ENCODE results near the gene CALML3. TPM values are rescaled to one million over a fixed set of nuclear protein-coding genes. Genes with fewer than 3 reads are reported as not detected.

Gene CALML3
- total and polyA plus RNA-seq, 10 of the 15 experiments (the other 5 are each of a cell fraction or from before 2014, with no cell fraction given): not detected

- H3K36me3 ChIP-seq (ENCODE audit: control insufficient read depth in 2 of 2, insufficient read depth in 2 of 2, low read length in 1 of 2): no peaks in the 10 kb centered on the region
- SMC1A ChIA-PET (ENCODE audit: uncharacterized antibody, unreplicated experiment): no interaction called here
- H3K4me3 ChIP-seq: no peak overlapping the region
- POLR2A ChIA-PET: no interaction called here
- no peak overlapping the region for H3K4me2 ChIP-seq (ENCODE audit: control insufficient read depth, insufficient read depth)
- no peaks in the 10 kb centered on the region for H3K9me3 ChIP-seq (replicated peaks; ENCODE audit: control insufficient read depth, insufficient read depth, low read length)
- CTCF ChIA-PET: no interaction called here
- no peaks in the 10 kb centered on the region for H3K4me1 ChIP-seq (ENCODE audit: control insufficient read depth, insufficient read depth, low read length)
- RAD21 ChIA-PET (ENCODE audit: unreplicated experiment): no interaction called here
- no peak for TF ChIP-seq SIN3A (IDR thresholded peaks at IDR 0.05; ENCODE audit: low read depth, low read length)
- TF ChIP-seq ZNF24 (IDR thresholded peaks at IDR 0.05): no peak
- TF ChIP-seq FOS (IDR thresholded peaks at IDR 0.05; ENCODE audit: borderline replicate concordance, extremely low read depth, insufficient read length): no peak
- TF ChIP-seq, protein P1, sequence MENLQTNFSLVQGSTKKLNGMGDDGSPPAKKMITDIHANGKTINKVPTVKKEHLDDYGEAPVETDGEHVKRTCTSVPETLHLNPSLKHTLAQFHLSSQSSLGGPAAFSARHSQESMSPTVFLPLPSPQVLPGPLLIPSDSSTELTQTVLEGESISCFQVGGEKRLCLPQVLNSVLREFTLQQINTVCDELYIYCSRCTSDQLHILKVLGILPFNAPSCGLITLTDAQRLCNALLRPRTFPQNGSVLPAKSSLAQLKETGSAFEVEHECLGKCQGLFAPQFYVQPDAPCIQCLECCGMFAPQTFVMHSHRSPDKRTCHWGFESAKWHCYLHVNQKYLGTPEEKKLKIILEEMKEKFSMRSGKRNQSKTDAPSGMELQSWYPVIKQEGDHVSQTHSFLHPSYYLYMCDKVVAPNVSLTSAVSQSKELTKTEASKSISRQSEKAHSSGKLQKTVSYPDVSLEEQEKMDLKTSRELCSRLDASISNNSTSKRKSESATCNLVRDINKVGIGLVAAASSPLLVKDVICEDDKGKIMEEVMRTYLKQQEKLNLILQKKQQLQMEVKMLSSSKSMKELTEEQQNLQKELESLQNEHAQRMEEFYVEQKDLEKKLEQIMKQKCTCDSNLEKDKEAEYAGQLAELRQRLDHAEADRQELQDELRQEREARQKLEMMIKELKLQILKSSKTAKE (IDR thresholded peaks at IDR 0.05; ENCODE audit: low read depth, poor library complexity, severe bottlenecking): no peak
- no peak for TF ChIP-seq RELA (IDR thresholded peaks at IDR 0.05; ENCODE audit: borderline replicate concordance, partially characterized antibody)
- TF ChIP-seq STAT1 (conservative IDR thresholded peaks at IDR 0.05): no peak
- TF ChIP-seq, protein P2, sequence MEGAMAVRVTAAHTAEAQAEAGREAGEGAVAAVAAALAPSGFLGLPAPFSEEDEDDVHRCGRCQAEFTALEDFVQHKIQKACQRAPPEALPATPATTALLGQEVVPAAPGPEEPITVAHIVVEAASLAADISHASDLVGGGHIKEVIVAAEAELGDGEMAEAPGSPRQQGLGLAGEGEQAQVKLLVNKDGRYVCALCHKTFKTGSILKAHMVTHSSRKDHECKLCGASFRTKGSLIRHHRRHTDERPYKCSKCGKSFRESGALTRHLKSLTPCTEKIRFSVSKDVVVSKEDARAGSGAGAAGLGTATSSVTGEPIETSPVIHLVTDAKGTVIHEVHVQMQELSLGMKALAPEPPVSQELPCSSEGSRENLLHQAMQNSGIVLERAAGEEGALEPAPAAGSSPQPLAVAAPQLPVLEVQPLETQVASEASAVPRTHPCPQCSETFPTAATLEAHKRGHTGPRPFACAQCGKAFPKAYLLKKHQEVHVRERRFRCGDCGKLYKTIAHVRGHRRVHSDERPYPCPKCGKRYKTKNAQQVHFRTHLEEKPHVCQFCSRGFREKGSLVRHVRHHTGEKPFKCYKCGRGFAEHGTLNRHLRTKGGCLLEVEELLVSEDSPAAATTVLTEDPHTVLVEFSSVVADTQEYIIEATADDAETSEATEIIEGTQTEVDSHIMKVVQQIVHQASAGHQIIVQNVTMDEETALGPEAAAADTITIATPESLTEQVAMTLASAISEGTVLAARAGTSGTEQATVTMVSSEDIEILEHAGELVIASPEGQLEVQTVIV (IDR thresholded peaks at IDR 0.05; ENCODE audit: borderline replicate concordance, partially characterized antibody): no peak
- no peak for TF ChIP-seq RAD21 (IDR thresholded peaks at IDR 0.05; ENCODE audit: insufficient read depth, low read depth, low read length)
- no peak for TF ChIP-seq TAF1 (IDR thresholded peaks at IDR 0.05; ENCODE audit: borderline replicate concordance, low read depth, low read length)
- TF ChIP-seq GATAD2B (conservative IDR thresholded peaks at IDR 0.05; ENCODE audit: low read depth): no peak
- no peak for TF ChIP-seq CEBPB (IDR thresholded peaks at IDR 0.05; ENCODE audit: borderline replicate concordance in 1 of 2, low read depth in 2 of 2, low read length in 2 of 2)
- TF ChIP-seq, protein P3, sequence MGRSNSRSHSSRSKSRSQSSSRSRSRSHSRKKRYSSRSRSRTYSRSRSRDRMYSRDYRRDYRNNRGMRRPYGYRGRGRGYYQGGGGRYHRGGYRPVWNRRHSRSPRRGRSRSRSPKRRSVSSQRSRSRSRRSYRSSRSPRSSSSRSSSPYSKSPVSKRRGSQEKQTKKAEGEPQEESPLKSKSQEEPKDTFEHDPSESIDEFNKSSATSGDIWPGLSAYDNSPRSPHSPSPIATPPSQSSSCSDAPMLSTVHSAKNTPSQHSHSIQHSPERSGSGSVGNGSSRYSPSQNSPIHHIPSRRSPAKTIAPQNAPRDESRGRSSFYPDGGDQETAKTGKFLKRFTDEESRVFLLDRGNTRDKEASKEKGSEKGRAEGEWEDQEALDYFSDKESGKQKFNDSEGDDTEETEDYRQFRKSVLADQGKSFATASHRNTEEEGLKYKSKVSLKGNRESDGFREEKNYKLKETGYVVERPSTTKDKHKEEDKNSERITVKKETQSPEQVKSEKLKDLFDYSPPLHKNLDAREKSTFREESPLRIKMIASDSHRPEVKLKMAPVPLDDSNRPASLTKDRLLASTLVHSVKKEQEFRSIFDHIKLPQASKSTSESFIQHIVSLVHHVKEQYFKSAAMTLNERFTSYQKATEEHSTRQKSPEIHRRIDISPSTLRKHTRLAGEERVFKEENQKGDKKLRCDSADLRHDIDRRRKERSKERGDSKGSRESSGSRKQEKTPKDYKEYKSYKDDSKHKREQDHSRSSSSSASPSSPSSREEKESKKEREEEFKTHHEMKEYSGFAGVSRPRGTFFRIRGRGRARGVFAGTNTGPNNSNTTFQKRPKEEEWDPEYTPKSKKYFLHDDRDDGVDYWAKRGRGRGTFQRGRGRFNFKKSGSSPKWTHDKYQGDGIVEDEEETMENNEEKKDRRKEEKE (IDR thresholded peaks at IDR 0.05): no peak
- TF ChIP-seq, protein P4, sequence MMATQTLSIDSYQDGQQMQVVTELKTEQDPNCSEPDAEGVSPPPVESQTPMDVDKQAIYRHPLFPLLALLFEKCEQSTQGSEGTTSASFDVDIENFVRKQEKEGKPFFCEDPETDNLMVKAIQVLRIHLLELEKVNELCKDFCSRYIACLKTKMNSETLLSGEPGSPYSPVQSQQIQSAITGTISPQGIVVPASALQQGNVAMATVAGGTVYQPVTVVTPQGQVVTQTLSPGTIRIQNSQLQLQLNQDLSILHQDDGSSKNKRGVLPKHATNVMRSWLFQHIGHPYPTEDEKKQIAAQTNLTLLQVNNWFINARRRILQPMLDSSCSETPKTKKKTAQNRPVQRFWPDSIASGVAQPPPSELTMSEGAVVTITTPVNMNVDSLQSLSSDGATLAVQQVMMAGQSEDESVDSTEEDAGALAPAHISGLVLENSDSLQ (IDR thresholded peaks at IDR 0.05): no peak
- TF ChIP-seq MXI1 (IDR thresholded peaks at IDR 0.05; ENCODE audit: low read depth, low read length): no peak
- no peak for TF ChIP-seq JUND (IDR thresholded peaks at IDR 0.05; ENCODE audit: low read depth, low read length)
- BruUV-seq (replicated peaks): no TSS peak
- 50% methylated on average over 6 of the region's 6 CpGs for WGBS (ENCODE audit: insufficient coverage, insufficient replicate concordance, low lambda C conversion rate, missing lambda C conversion rate)
- H2AFZ ChIP-seq (ENCODE audit: control insufficient read depth, low read depth, low read length): no peak overlapping the region
- intact Hi-C loops (cut with micrococcal nuclease; ENCODE audit: unreplicated experiment): no loop called here
- FAIRE-seq (no peak), DNase-seq (ENCODE audit: low read depth, low spot score) (no peak), ATAC-seq (no peak)
- no peaks in the 10 kb centered on the region for H3K79me2 ChIP-seq (ENCODE audit: control insufficient read depth, insufficient read depth, low read length)
- no peak overlapping the region for H3K27ac ChIP-seq (ENCODE audit: control insufficient read depth, insufficient read depth)
- H3K27me3 ChIP-seq (replicated peaks in 1 of 2; ENCODE audit: control insufficient read depth in 2 of 2, insufficient read depth in 2 of 2, low read length in 1 of 2): peaks cover 0 to 5% of the 10 kb centered on the region in 2 experiments; a peak in 3 of 4 replicates
- H4K20me1 ChIP-seq (ENCODE audit: control insufficient read depth, insufficient read depth): no peaks in the 10 kb centered on the region
- in situ Hi-C loops (cut with MboI): no loop called here
- H3K9ac ChIP-seq (ENCODE audit: control insufficient read depth, insufficient read depth, low read length): no peak overlapping the region
These were observed 16.0 kb upstream of the CALML3 start for GRCh38 chr10:5508786-5509185.

Measured in GM12878 (cell line).